NCI-H1092 (cell line): ENCODE data around the gene KLHL29.

Experiments used
- DNase-seq: peaks from one replicate; lab custom pipeline; 2025; lab: John Stamatoyannopoulos, UW

Gene KLHL29

DNA sequence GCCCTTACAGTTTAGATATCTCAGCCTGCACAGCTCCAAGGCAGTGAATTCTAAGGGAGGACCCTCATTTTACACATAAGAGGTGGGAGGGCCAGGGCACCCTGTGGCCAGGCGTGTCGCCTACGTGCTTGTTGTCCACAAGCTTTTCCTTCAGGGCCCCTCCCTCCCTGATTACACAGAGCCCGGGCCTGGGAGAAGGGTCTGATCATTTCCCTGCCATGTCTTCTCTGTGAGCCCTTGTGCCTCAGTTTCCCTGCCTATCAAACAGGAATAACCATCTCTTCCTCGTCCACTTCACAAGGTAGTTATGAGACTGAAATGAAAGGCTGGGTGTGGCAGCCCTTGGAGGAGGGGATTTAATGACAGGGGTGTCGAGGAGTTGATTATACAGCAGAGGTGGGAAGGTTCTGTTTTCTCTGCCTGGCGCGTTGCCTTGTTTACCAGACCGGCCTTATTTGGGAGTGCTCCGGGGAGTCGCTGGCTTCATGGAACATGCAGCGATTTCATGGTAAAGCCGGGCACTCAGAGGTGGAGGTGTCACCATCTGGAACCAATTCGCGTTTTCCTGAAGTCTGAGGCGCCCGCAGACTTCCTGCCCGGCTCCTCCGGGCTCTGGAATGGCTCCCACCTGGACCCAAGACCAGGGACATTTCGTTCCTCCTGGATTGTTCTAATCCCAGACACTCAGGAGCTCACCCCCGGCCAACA, 208.9 kb downstream of the KLHL29 start:
- DNase-seq: peak; percentile 39

DNA sequence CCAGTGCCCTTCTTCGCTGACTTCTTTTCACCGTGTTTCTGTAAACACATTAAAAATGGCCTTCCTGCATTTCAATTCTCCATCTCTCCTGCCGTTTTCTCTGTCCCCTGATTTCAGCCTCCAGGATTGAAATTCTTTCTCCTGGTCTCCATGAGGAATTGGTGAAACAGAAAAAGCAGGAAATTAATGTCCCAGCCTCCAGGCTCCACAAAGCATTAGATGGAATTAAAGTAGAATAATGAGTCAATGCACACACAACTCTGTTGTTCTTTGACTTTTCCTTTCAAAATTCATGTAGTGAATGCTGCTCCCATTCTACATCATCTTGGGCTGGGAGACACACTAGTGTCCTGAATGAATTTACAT, 209.5 kb downstream of the KLHL29 start:
- DNase-seq: no peak

DNA sequence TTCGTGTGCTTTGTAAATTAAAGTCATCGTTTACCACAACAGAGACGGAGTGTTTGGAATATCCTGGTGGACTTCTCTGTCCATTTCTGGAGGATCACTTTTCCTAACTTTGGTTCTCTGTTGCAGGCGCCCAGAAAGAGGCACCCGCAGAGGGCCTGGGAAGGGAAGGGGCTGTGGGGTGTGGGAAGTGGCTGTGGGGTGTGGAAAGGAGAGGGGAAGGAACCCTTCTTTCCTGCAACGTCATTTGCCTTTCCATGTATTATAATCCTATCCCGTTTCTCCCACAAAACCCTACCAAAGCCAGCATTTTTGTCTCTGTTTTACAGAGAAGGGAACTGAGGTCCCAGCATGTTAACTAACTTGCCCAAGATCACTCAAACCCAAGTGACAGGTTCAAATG, 210.0 kb downstream of the KLHL29 start:
- no peak for DNase-seq

DNA sequence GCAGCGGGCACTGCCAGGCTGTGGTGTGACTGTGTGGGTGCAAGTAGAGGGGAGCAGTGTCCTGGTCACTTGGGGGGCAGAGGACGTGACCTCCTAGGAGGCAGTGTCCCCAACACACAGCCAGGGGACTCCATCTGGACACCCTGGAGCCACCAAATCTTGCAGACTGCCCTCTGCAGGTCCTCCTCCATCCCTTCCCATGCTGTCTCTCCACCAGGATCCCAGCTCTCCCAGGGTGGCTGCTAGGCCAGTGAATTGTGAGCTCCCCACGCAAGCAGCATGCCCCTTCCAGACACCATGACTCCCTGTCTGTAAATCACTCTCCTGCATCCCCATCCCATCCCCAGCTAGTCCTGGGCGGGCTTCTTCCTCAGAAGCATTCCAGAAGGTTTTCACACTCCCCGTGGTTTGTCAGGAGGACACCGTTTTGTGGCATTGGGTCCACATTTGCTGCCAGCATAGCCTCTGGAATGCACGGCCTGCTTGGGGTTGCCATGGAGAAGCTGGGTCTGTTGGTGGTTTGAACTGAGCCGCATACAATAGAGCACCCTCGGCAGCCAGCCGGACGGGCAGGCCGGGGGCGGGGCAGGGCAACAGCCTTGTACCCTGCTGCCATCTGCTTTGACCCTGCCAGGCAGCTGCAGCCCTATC, 210.7 kb downstream of the KLHL29 start:
- peak; percentile 48 for DNase-seq

DNA sequence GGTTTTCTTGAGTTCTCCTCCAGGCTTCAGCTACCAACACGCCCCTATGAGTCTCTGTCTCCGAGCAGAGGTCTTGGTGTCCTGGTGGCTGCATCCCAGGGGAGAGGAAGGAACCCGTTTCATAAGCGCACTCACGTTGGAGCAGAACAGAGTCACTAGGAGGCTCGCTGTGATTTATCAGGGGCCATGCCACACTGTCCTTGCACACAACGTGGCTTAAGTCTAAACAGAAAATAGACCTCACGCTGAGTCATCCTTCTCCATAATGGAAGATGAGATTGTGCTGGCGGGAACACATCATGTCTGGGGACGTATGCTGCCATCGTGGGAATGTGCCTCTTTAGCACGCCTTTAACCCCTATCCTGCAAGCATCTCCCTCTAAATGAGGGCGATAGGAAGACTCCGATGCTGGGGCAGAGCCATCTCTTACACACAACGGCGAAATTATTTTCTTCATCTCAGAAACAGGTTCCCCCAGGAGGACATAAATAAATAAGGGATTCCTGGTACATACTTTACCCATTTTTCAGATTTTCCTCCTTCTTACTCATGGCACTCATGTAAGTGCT, 211.4 kb downstream of the KLHL29 start:
- no peak for DNase-seq

DNA sequence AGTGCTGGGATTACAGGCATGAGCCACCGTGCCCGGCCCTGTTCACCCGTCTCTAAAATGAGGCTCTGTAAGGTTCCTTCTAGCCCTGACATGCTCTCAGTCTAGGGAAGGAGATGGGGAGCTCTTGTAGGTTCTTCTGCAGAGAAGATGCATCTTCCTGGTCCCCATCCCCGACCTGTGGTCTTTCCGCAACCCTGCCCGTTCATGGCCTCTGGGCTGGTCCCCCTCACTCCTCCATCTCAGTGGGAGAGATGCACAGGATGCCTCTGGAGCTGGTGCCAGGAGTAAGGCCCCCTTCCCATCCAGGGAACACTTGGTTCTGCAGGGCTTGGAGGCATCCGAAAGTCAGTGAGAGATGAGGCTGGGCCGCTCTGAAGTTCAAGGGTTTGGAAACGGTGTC, 212.7 kb downstream of the KLHL29 start:
- no peak for DNase-seq

DNA sequence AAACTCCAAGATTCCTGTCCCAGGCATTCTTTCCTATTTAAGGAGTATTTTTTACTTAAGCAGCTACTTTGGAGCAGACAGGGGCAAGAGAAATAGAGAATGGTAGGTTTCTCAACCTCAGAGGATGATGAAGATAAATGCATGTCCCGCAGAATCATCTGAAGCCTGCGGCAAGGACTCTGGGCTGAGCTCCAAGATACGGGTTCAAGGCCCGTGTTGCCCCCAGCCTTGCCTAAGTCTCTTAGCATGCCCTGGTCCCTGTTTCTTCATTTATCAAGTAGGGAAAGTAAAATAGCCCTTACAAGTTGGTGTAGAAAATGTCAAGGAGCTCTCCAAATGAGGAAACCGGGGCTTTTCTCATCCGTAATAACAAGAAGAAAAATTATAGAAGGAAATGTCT, 214.0 kb downstream of the KLHL29 start:
- no peak for DNase-seq

DNA sequence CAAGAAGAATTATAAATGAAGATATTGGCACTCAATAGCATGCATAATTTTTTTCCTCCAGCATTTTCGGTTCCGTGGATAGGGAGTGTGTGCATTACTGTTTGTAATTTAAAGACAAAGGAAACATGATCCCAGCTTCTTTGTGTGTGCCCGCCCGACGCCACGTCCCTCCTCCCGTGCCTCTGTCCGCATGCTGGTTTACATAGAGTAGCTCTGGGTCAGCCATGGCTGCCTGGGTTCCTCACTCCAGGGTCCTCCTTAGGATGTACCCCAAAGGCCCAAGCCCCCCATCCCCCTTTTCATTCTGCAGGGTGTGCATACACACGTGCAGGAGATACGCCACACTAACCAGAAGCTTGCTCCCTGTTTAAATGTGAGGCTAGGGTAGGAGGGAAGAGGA, 214.7 kb downstream of the KLHL29 start:
- peak; percentile 81 for DNase-seq

DNA sequence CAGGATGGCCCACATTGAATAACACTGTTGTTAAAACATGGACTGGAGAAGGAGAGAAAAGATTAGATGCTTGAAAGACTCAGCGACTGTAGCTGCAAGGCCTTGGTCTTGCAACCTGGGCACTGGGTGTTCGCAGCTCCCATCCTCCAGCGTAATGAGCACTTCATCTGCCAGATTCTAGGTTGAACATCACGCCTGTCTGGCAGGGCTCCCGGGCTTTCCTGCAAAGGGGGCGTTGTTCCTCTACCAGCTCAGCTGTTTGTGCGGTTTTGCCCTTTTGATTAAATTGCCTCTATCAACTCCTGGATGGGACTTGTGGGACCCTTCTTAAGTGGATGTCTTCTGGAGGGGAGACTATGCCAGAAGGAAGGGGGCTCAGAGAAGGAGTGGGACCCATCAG, 215.4 kb downstream of the KLHL29 start:
- DNase-seq: peak; percentile 78

DNA sequence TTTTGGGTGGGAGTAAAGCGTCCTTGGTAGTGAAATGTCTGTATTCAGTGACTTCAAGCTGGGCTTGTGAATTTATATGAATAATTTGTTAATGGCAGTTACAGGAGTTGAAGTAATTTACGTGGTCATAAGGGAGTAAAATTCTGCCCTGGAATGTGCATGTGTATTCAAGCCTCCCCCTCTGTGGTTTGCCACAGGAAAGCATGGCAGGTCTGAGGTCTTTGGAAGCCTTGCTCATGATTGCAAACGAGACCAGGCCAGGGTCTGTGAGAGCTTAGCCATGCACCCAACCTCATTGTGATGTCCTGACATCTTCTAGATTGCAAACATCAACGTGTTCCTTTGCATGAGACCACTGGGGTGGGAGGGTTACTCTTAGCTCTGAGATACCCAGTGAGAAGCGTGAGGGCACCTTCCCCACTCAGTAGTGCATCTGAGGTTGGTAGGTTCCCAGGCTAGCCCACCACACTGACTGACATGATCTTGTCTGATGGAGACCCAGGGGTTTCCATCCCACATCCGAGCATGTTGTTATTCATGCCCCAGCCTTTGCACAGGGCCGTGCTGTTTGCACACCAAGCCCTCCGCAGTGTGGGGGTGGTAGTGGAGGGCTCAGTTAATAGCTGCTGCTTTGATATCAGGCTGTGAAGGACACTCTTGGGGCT, 216.5 kb downstream of the KLHL29 start:
- no peak for DNase-seq

DNA sequence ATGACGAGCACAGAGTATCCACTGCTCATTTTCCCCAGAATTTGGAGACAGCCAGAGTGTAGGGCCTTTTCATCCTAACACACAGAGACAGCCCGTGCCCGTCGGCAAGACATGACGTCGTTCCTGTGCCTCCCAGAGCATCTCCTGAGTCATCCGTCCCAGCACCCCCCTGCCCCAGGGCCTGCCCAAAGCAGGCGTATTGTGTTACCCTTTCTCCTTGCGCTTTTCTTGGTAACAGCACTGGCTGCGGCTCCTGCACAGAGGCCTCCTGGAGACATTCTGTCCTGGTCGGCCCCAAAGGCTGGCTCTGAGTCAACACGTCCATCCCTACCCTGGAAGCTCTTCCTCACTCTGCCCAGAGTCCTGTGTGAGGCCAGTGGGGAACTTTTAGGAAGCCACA, 217.1 kb downstream of the KLHL29 start:
- no peak for DNase-seq

DNA sequence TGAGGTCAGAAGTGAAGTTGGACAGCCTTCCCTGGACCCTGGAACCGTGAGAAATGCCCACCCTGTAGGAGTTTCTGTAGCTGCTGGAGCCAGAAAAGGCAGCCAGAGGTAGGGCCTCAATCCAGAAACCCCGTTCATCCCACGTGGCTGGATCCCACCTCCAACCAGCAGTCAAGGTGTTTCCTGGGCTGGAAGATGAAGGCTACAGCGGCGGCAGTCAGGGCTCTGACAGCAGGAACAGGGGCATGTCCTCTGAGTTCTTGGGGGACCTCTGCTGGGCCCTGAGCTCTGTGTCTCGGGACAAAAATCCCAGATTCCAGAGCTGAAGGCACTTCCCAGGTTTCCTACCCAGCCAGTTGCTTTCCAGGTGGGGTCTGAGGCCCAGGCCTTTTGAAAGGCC, 218.2 kb downstream of the KLHL29 start:
- no peak for DNase-seq

DNA sequence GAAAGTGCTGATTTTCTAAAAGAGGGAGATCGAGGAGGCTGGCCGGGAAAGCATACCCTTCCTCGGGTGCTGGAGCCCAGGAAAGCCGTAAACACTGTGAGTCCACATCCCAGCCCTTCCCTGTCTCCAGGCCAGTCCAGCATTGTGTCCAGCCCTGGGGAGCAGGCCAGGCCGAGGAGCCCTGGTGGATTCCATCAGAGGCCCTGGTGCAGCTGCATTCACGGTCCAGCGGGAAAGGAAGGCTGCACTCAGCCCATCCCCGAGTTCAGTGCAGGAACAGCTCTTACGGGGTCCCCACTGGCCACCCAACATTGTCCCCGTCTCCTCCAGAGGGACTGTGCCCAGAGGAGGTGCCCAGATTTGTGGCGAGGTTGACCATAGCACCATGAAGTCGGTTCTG, 218.6 kb downstream of the KLHL29 start:
- no peak for DNase-seq

DNA sequence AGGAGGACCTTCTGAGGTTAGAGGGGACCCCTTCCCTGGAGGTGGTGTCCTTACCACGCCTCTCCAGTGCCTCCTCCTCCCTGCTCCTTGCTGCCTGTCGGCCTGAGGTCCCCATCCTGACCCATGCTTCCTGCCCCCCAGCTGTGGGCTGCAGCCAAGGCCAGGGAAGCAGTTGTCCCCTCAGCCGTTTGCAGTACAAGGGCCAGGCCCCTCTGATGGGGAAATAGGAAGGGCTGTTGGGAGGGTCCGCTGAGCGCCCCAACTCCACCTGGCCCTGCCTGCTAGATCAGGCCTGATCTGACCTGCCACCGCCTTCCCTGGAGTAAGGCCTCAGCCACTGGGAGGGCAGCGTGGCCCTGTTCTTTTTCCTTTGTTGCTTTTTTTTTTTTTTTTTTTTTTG, 219.8 kb downstream of the KLHL29 start:
- no peak for DNase-seq

DNA sequence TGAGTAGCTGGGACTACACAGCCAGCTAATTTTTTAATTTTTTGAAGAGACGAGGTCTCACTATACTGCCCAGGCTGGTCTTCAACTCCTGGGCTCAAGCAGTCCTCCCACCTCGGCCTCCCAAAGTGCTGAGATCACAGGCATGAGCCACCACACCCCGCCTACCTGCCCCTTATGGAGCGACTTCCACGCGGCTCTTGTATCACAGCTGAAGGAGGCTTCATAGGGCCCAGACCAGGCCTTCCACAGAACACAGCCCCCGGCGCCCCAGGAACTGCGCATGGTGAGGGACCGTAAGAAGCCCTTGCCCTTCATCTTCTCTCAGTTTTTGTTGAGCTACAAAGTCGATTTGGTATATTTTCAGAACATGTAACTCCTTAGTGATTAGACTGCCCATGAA, 220.3 kb downstream of the KLHL29 start:
- no peak for DNase-seq

DNA sequence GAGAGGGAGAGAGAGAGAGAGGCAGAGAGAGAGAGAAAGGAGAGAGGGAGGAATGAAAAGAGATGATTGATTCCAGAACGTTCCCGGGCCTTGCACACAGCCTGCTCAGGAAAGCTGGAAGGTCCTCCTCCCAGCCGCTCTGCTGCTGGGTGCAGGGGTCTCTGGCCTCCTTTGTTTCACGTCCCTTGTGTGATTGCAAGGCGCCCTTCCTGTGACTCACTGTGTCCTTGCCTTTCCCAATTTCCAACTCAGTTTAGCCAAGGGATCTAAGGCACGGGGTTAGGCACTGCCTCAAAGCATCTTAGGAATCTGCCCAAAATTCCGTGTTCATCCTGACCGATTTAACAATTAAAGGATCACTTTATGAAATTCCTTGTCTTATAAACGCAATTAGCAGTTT, 221.2 kb downstream of the KLHL29 start:
- DNase-seq: no peak

DNA sequence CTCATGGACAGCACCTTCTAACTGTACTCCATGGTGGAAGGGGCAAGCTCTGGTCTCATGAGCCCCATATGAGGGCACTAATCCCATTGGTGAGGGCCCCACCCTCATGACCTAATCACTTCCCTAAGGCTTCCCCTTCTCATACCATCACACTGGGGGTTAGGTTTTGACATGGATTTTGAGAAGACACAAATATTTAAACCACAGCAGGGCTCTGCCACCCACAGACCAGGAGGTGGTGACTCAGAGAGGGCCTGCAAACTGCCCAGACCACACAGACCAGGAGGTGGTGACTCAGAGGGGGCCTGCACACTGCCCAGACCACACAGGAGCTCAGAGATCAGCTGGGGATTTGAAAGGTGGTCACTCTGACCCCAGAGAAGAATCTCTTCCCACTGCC, 222.0 kb downstream of the KLHL29 start:
- DNase-seq: no peak

DNA sequence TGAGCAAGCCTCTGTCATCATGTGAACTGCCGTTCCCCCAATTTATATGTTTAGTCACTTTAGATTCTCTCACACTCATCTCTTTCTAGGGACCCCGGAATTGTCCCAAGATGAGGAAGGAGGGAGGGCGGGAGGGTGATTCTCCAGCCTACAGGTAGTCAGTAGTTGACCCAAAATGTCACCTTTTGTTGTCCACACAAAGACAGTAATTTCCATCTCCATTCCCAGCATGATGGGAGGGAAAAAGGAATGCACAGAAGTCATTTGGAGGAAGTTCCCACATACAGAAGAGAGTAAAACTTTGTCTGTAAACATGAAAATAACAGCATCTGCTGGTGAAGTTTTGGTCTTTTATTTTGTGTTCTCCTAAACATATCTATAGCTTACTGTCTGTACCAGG, 222.9 kb downstream of the KLHL29 start:
- DNase-seq: no peak

DNA sequence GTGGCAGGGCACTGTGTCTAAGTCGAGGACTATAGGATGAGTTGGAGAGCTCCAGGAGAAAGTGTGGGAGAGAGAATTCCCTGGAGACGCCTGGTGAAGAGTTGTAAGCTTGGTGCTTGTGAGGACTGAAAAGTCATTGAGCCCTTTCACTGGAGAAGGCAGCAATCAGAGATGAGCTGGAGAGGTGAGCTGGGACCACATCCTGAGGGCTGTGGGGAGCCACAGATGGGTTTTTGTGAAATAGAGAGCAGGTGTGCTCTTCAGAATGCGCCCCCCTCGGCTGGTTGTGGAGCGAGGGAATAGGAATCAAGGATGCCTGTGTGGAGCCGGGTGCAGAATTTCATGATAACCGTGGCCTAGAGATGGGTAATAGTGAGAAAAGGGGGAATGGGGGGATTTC, 224.3 kb downstream of the KLHL29 start:
- DNase-seq: no peak

DNA sequence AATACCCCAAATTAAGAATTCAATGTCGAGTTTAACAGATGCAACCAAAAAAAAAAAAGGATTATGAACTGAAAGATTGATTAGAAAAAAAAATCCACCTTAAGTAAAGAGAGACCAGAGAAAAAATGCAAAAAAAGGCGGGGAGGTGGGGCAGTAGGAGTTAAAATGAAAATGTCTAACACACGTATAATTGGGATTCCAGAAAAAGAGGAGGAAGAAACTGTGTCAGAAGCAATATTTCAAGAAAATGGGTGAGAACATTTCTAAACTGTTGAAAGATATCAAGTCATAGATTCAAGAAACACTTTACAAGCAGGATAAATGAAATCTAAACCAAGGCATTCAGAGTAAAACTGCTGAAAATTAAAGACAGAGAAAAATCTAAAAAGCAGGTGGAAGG, 226.9 kb downstream of the KLHL29 start:
- no peak for DNase-seq

DNA sequence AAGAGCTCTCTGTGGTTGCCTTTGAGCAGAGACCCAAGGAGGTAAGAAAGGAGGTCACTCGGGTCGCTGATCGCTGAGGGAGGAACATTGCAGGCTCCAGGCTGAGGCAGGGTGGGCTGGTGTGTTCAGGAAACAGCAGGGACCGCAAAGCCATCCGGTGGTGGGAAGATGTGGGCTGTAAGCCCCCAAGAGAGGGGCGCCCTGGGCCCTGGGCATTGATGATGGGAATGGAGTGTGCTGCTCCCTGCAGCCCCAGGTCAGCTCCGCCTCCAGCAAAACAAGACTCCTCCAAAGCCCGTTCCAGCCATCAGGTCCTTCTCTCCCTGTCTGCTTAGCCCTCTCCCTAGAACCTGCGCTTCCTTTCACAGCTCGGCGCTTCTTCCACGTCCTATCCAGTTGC, 229.7 kb downstream of the KLHL29 start:
- DNase-seq: no peak

DNA sequence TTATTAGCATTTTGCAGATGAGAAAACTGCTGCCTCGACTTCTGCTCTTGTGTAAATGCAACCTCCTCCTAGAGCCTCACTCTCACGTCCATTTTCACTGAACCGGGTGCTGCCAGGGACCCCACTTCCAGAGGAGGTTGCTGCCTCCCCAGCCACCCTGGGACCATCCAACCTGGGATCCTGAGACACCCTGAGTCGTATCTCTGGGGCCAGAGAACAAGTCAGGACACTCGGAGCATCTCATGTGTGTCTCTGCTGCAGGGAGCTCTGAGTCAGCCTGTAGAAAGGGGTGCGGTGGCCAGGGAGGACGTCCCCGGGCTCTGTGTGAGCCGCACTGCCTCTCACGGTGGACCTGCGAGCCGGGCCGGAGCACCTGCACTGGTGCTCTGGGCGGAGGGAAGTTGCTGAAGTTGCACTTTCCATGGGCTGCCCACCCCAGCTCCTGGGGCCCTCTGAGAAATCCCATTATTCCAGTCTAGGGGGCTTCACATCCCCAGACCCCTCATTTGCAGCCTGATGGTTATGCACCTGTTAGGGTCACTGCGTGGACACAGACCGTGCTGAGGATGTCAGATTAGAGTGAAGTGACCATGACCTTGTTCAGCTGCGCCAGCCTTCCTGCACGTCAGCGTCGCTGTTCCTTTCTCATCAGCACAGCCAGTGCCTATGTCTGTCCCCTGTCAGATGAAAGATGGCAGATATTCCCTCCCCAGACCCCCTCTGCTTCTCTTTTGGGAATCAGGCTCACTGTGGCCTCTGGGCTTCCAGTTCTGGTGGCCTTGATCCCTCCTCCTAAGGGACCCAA, 230.4 kb downstream of the KLHL29 start:
- no peak for DNase-seq
